ENCODE results near the gene EDAR. TPM values are rescaled to one million over a fixed set of nuclear protein-coding genes. Genes with fewer than 3 reads are reported as not detected.

EDAR gene
- total RNA-seq, 2 donors from 2014 or later: 0.69 to 1.1 TPM

DNA sequence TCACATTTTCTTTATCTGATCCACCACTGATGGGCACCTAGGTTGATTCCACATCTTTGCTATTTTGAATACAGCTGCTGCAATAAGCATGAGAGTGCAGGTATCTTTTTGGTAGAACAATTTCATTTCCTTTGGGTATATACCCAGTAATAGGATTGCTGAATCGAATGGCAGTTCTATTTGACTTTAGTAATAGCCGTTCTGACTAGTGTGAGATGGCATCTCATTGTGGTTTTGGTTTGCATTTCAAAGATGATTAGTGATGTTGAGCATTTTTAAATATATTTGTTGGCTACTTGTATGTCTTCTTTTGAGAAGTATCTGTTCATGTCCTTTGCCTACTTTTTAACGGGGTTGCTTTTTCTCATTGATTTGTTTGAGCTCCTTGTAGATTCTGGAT lies 130.1 kb downstream of the EDAR start:
- TF ChIP-seq, protein P1, sequence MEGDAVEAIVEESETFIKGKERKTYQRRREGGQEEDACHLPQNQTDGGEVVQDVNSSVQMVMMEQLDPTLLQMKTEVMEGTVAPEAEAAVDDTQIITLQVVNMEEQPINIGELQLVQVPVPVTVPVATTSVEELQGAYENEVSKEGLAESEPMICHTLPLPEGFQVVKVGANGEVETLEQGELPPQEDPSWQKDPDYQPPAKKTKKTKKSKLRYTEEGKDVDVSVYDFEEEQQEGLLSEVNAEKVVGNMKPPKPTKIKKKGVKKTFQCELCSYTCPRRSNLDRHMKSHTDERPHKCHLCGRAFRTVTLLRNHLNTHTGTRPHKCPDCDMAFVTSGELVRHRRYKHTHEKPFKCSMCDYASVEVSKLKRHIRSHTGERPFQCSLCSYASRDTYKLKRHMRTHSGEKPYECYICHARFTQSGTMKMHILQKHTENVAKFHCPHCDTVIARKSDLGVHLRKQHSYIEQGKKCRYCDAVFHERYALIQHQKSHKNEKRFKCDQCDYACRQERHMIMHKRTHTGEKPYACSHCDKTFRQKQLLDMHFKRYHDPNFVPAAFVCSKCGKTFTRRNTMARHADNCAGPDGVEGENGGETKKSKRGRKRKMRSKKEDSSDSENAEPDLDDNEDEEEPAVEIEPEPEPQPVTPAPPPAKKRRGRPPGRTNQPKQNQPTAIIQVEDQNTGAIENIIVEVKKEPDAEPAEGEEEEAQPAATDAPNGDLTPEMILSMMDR (IDR thresholded peaks at IDR 0.05): no peak
- Histone ChIP-seq H3K9ac (ENCODE audit: low read depth in 2 of 2, low read length in 2 of 2) (no peak overlapping the region), H3K36me3 (no peaks in the 10 kb centered on the region), H3K27ac (no peak overlapping the region), H3K27me3 (no peaks in the 10 kb centered on the region), H3K9me3 (no peaks in the 10 kb centered on the region), H3K4me3 (no peak overlapping the region), H3K4me1 (no peaks in the 10 kb centered on the region)
- DNase-seq: no peak
- intact Hi-C loops (cut with DNase I): loop anchor here (10.0 kb wide), 2 partner anchors 136 to 656 kb away; no protein-coding TSS in a partner anchor

DNA sequence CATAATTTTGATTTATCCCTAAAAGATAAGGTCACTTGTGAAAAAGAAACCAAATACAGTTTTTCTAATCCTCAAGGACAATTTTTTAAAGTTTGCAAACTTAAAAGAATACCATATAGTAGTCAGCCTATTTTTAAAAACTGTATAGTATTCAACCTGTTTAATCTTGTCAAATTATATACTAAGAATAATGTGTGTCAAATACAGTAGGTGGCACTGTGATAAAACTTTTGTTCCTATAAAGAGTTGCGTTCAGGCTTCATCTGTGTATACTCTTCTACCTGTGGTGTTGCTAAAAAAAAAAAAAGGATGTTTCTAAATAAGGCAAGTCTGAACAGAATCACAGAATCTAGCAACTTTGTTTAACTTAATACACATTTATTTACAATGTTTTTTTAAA lies 133.8 kb downstream of the EDAR start:
- intact Hi-C loops (cut with DNase I): loop anchor here (10.0 kb wide), 2 partner anchors 140 to 660 kb away; no protein-coding TSS in a partner anchor
- Histone ChIP-seq H3K36me3 (no peaks in the 10 kb centered on the region), H3K4me3 (no peak overlapping the region), H3K9me3 (no peaks in the 10 kb centered on the region), H3K9ac (ENCODE audit: low read depth in 2 of 2, low read length in 2 of 2) (no peak overlapping the region), H3K27me3 (no peaks in the 10 kb centered on the region), H3K4me1 (no peaks in the 10 kb centered on the region), H3K27ac (no peak overlapping the region)
- DNase-seq: no peak
- TF ChIP-seq, protein P1 (IDR thresholded peaks at IDR 0.05): no peak

DNA sequence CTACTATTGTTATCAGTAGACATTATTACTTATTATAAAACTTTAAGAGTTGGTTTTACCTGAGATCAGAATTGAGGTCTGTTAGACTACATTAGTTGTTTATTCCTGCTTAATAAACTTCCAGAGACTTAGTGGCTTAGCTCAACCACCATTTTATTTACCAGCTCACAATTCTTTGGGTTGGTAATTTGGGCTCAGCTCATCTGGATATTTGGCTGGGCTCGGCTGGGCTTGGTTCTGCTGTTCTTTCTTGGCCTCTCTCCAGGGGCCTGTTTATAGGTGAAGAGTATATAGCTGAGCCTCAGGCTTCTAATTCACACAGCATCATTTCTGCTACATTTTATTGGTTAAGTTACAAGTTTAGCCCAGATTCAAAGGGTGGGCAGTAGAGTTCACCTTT lies 134.5 kb downstream of the EDAR start:
- Histone ChIP-seq H3K9ac (ENCODE audit: low read depth in 2 of 2, low read length in 2 of 2) (no peak overlapping the region), H3K27me3 (no peaks in the 10 kb centered on the region), H3K36me3 (no peaks in the 10 kb centered on the region), H3K27ac (no peak overlapping the region), H3K4me1 (no peaks in the 10 kb centered on the region), H3K9me3 (no peaks in the 10 kb centered on the region), H3K4me3 (no peak overlapping the region)
- no peak for DNase-seq
- intact Hi-C loops (cut with DNase I): loop anchor here (10.0 kb wide), 2 partner anchors 140 to 660 kb away; no protein-coding TSS in a partner anchor
- TF ChIP-seq, protein P1 (IDR thresholded peaks at IDR 0.05): no peak

DNA sequence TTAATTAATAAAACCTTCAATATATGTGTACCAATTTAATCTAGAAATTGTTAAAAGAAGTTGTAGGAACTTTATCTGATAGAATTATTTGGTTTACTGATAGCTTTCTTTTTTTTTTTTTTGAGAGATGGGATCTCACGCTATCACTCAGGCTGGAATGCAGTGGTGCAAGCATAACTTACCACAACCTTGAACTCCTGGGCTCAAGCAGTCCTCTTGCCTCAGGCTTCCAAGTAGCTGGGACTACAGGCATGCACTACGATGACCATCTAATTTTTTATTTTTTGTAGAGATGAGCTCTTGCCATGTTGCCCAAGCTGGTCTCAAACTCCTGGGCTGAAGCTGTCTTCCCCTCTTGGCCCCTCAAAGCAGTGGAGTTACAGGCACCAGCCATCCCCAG lies 135.6 kb downstream of the EDAR start:
- TF ChIP-seq, protein P1 (IDR thresholded peaks at IDR 0.05): no peak
- DNase-seq: no peak
- Histone ChIP-seq H3K4me3 (no peak overlapping the region), H3K9ac (ENCODE audit: low read depth in 2 of 2, low read length in 2 of 2) (no peak overlapping the region), H3K36me3 (no peaks in the 10 kb centered on the region), H3K4me1 (no peaks in the 10 kb centered on the region), H3K27ac (no peak overlapping the region), H3K9me3 (no peaks in the 10 kb centered on the region), H3K27me3 (no peaks in the 10 kb centered on the region)
- intact Hi-C loops (cut with DNase I): loop anchor here (10.0 kb wide), 2 partner anchors 141 to 661 kb away; no protein-coding TSS in a partner anchor

DNA sequence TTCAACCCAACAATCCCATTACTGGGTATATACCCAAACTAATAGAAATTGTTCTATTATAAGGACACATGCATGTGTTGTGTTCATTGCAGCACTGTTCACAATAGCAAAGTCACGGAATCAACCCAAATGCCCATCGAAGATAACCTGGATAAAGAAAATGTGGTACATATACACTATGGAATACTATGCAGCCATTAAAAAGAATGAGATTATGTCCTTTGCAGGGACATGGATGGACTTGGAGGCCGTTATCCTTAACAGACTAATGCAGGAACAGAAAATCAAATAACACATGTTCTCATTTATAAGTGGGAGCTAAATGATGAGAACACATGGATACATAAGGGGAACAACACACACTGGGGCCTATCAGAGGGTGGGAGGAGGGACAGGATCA lies 136.6 kb downstream of the EDAR start:
- Histone ChIP-seq H3K9me3 (no peaks in the 10 kb centered on the region), H3K9ac (ENCODE audit: low read depth in 2 of 2, low read length in 2 of 2) (no peak overlapping the region), H3K36me3 (no peaks in the 10 kb centered on the region), H3K4me1 (no peaks in the 10 kb centered on the region), H3K4me3 (no peak overlapping the region), H3K27ac (no peak overlapping the region), H3K27me3 (no peaks in the 10 kb centered on the region)
- DNase-seq: no peak
- TF ChIP-seq, protein P1 (IDR thresholded peaks at IDR 0.05): no peak
- intact Hi-C loops (cut with DNase I): loop anchor here (10.0 kb wide), 2 partner anchors 142 to 662 kb away; no protein-coding TSS in a partner anchor
